Measurements from ENCODE around the gene RMDN3.

The RMDN3 gene

DNA sequence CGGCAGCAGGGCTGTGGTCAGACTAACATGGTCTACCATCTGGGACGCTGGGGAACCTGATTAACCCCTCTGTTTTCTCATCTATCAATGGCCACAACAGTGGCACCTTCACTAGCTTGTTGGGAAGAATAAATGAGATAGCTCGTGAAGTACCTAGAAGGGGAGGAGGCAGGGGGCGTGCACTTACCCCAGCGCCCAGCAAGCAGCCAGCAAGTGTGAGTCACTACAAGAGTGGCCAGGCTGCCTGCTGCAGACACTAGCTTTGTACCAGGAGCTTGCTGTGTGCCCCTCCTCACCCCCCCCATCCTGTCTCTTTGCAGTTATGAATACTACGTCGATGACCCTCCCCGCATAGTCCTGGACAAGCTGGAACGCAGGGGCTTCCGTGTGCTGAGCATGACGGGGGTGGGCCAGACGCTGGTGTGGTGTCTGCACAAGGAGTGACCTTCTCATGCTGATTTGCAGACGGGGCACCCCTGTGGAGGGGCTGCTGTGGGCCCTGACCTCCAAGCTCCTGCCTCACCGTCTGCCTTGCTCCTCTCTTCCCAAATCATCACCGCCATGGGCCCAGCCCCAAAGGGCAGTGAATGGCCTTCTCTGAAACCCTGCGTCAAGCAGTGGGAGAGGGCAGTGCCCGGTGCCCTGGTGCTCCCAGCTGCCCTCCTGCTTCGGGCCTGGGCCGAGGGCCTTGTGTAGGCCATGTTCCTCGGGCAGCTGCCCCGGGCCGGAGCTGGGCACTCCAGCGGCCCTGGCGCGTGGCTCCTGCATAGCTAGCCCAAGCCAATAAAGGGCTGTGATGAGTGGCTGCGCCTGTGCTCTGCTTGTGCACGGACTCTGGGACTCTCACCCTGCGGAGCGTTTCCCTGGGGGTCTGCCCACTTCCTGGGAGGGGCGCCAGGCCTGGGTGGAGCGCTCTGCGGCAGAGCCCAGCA lies 12.1 kb upstream of the RMDN3 start:
- Mint-ChIP-seq H3K9me3 (no peaks in the 10 kb centered on the region), H3K27ac (no peak overlapping the region), H3K36me3 (ENCODE audit: low read depth) (peaks cover 44% of the 10 kb centered on the region), H3K4me1 (ENCODE audit: low read depth) (peaks cover 62% of the 10 kb centered on the region), H3K27me3 (no peaks in the 10 kb centered on the region), H3K4me3 (no peak overlapping the region)
- DNase-seq = no peak

DNA sequence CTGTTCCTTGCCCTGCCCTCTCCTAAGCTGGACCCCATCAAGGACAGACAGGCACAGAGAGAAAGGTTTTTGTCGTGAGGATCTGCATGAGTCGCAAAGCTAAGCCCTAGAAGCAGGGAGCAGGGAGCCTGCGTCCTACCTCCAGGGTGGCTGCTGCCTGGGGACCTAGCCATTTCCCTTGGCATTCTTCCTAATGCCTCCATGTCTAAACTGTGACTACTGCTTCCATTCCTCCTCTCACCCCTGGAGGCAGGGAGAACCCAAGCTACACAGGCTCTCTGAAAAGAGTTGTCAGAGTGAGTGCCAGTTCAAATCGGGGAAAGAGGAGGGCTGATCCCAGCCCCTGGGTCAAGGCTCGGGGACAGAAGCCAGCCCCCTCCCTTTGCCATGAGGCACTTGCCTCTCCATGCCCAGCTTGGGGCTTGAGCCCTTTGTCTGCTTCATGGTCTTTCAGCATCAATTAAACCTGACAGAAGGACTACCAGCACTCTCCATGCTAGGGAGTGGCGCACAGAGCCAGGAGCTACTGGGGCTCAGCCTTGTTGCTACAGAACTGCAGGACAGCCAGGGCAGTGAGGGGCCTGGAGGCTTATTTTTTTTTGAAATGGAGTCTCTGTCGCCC lies 11.3 kb upstream of the RMDN3 start:
- peaks cover 36% of the 10 kb centered on the region for H3K36me3 Mint-ChIP-seq (ENCODE audit: low read depth)
- DNase-seq = no peak
- H3K4me1 Mint-ChIP-seq (ENCODE audit: low read depth) = peaks cover 62% of the 10 kb centered on the region
- no peak overlapping the region for H3K4me3 Mint-ChIP-seq
- no peaks in the 10 kb centered on the region for H3K27me3 Mint-ChIP-seq
- peak overlapping the region; percentile 26 for H3K27ac Mint-ChIP-seq
- no peaks in the 10 kb centered on the region for H3K9me3 Mint-ChIP-seq

DNA sequence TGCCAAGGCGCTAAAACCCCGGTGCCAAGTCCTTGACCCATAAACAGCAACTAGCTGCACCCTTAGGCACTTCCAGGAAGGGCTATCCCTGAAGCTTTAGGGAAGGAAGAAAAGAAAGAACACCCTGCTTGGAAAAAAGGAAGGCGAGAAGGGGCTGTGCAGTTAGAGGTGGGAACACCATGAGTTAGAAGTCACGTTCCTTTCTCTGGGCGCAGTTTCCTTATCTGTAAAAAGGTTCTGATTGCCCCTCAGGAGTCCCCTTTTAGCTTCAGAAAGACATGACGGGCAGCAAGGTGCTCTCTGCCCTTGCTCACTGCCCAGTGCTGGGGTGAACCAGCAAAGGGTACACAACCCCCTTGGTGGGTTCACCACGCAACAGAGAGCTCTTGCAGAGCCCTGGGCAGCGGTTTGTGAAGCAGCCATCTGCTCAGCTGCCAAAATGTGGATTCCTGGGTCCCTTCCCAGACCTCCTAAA lies 9.6 kb upstream of the RMDN3 start:
- Mint-ChIP-seq H3K9me3 (no peaks in the 10 kb centered on the region), H3K27ac (peak overlapping the region; percentile 90), H3K4me1 (ENCODE audit: low read depth) (peaks cover 52% of the 10 kb centered on the region), H3K36me3 (ENCODE audit: low read depth) (peaks cover 22% of the 10 kb centered on the region), H3K27me3 (no peaks in the 10 kb centered on the region), H3K4me3 (peak overlapping the region; percentile 83)
- peak; percentile 40 for DNase-seq

DNA sequence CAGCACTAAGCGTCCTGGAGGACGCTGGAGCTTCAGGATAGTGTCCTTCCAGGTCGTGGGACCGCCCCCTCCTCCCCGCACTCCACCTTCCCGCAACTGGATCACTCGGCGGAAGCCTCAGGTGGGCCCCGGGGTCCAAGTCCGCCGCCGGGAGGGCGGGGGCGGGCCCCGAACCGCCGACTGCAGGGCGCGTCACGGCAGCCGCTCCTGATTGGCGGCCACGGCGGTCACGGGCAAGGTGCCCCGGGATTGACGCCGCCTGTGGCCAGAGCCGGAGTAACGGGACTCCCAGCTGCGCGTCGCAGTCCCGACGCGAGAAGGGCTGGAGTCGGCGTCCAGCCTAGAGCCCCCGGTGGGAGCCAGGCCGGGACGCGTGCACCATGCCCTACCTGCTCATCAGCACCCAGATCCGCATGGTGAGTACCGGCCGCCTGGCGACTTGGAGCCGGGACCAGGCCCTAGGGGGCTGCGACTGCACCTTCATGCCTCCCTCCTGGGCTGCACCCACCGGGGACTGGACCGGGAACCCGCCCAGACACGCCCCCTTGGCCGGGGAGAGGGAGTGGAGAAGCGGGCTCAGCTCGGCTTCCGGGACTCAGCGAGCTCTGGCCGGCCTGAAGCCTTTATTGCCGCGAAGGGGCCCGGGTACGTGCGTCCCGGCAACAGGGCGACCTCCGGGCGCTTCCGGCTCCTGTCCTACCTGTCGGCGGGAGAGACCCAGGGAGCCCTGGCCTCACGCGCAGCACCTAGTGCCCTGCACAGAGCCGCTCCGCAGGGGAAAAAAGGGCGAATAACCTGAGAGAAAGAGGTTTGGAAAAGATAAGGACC lies 9.0 kb upstream of the RMDN3 start, which contains the start of gene GCHFR:
Gene GCHFR (plus strand): TSS at position 268 of the 828 bp plus-strand sequence. CDS start 113 bp downstream, at position 381.
- Mint-ChIP-seq H3K27ac (peak within 1 kb of the TSS; percentile 90), H3K9me3 (no peaks in the 10 kb centered on the region), H3K4me1 (ENCODE audit: low read depth) (peaks cover 46% of the 10 kb centered on the region), H3K27me3 (no peaks in the 10 kb centered on the region), H3K36me3 (ENCODE audit: low read depth) (peaks cover 18% of the 10 kb centered on the region), H3K4me3 (peak within 1 kb of the TSS; percentile 83)
- DNase-seq = peak; percentile 82

DNA sequence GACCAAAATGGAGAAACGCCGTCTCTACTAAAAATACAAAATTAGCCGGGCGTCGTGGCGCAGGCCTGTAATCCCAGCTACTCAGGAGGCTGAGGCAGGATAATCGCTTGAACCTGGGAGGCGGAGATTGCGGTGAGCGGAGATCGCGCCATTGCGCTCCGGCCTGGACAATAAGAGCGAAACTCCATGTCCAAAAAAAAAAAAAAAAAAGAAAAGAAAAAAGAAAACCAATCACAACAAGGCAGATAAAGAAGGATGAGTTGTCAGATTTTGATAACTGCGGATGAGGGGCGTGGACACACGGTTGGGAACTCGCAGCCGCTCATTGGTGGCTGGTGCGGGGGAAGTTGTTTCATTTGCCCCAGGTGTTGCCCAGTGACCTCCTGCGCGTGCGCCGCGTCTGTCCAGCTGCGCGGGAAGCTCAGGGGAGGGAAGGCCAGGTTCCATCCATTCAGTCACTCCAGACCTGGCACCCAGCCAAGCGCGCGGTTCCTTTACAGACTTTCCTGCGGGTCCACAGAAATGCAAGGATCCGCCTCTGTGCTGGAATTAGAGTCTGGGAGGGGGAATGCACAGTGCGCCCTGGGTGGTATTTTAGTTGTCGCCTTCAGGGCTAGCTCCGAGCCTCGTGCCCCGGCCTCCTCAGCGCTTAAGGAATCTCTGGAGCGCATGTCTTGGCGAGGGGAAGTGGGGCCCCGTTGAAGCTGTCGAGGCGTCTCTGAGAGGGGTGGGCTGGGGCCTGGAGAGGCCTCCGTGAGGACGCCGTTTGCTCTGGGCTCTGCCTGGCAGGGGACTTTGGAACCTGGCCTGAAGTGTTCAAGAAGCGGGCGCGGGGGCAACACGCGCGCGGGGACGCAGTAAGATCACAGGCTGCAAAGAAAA lies 8.1 kb upstream of the RMDN3 start:
- Mint-ChIP-seq H3K9me3 (no peaks in the 10 kb centered on the region), H3K4me3 (peak overlapping the region; percentile 83), H3K27me3 (no peaks in the 10 kb centered on the region), H3K4me1 (ENCODE audit: low read depth) (peaks cover 37% of the 10 kb centered on the region), H3K27ac (peak overlapping the region; percentile 90), H3K36me3 (ENCODE audit: low read depth) (peaks cover 11% of the 10 kb centered on the region)
- DNase-seq = no peak

DNA sequence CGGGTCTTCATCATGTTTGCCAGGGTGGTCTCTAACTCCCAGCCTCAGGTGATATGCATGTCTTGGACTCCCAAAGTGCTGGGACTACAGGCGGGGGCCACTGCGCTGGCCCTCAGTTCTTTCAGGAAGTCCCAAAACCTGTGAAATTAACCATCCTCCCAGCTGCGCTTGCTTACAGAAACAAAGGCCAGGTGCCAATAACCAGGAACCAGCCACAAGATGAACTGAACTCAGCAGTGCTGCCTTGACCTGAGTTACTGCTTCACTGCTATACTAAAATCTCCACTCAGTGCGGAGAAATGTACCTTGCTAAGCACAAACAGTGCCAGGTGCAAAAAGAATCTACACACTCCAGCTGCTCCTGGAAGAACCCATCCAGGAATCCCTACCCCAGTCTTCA lies 4.9 kb upstream of the RMDN3 start:
- Mint-ChIP-seq H3K27me3 (no peaks in the 10 kb centered on the region), H3K27ac (no peak overlapping the region), H3K4me3 (no peak overlapping the region), H3K4me1 (ENCODE audit: low read depth) (peaks cover 25% of the 10 kb centered on the region), H3K36me3 (ENCODE audit: low read depth) (peaks cover 4% of the 10 kb centered on the region), H3K9me3 (no peaks in the 10 kb centered on the region)
- DNase-seq = no peak

DNA sequence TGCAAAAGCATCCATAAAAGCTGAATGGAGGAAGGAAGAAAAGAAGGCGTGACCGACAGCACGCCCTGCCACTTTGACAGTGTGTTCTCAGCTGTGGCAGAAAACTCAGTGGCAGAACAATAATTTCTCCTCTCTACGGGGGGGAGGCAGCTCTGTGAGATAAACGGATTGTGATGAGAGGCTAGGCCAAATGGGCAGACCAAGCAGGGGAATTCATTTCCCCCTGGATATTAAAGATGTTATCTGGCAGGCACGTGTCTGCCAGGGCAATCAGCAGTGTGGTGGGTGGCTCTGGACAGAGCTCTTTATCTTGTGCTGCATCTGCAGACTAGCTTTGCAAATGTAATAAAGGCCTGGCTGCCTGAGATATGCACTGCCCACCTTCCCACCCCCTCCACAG lies 1.9 kb upstream of the RMDN3 start:
- no peak for DNase-seq
- no peaks in the 10 kb centered on the region for H3K27me3 Mint-ChIP-seq
- H3K4me3 Mint-ChIP-seq = no peak overlapping the region
- no peaks in the 10 kb centered on the region for H3K9me3 Mint-ChIP-seq
- no peak overlapping the region for H3K27ac Mint-ChIP-seq
- H3K4me1 Mint-ChIP-seq (ENCODE audit: low read depth) = peaks cover 27% of the 10 kb centered on the region
- peaks cover 33% of the 10 kb centered on the region for H3K36me3 Mint-ChIP-seq (ENCODE audit: low read depth)

DNA sequence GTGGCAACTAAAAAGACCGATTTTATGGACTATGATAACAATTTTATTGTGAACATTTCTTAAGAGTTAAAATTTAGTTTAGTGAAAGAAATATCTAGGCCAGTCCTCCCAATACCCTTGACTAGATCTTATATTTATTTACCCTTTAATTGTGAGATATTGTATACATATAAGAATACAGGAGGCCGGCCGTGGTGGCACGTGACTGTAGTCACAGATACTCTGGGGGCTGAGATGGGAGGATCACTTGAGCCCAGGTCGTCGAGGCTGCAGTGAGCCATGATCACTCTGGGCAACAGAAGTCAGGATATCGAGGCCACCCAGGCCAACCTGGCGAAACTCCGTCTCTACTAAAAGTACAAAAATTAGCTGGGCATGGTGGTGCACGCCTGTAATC lies 756 bp upstream of the RMDN3 start:
- peak overlapping the region; percentile 99 for H3K27ac Mint-ChIP-seq
- peaks cover 35% of the 10 kb centered on the region for H3K4me1 Mint-ChIP-seq (ENCODE audit: low read depth)
- H3K36me3 Mint-ChIP-seq (ENCODE audit: low read depth) = peaks cover 44% of the 10 kb centered on the region
- no peaks in the 10 kb centered on the region for H3K27me3 Mint-ChIP-seq
- DNase-seq = no peak
- H3K9me3 Mint-ChIP-seq = no peaks in the 10 kb centered on the region
- H3K4me3 Mint-ChIP-seq = peak overlapping the region; percentile 96

DNA sequence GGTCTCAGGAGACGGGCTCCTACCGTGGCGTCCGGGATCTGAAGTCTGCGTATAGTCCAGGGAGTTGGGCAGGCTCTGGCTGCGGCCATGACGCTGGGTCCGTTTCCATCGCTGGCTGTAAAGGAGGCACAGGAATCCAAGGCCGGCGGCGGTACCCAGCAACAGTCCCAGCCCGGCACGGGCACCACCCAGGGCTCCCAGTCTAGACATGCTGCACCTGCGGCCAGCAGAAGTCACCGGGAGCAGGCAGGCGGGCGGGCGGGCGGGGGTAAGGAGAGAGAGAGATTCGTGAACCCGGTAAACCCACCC lies 526 bp downstream of the RMDN3 start:
- peaks cover 35% of the 10 kb centered on the region for H3K4me1 Mint-ChIP-seq (ENCODE audit: low read depth)
- H3K4me3 Mint-ChIP-seq = peak overlapping the region; percentile 96
- H3K27me3 Mint-ChIP-seq = no peaks in the 10 kb centered on the region
- peak overlapping the region; percentile 99 for H3K27ac Mint-ChIP-seq
- DNase-seq = no peak
- peaks cover 56% of the 10 kb centered on the region for H3K36me3 Mint-ChIP-seq (ENCODE audit: low read depth)
- H3K9me3 Mint-ChIP-seq = no peaks in the 10 kb centered on the region

DNA sequence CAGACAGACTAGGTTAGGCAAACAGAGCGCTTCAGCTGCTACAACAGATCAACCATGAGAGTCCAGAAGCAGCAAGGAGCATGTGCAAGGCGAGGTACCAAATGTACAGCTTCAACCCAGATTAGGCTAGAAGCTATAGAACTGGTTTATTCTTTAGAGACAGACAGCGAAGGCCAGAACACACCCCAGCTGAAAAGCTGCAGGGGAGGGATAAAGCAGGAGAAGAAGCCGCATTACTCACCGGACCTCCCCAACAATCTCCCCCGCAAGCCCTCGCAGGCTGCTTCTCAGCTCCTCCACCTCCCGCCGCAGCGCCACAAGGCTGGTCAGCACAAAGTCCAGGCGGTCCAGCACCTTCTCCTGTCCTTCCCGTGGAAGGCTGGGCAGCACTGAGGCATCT lies 3.3 kb downstream of the RMDN3 start:
- H3K4me1 Mint-ChIP-seq (ENCODE audit: low read depth) = peaks cover 40% of the 10 kb centered on the region
- peak overlapping the region; percentile 59 for H3K27ac Mint-ChIP-seq
- H3K36me3 Mint-ChIP-seq (ENCODE audit: low read depth) = peaks cover 82% of the 10 kb centered on the region
- no peaks in the 10 kb centered on the region for H3K9me3 Mint-ChIP-seq
- no peak for DNase-seq
- no peaks in the 10 kb centered on the region for H3K27me3 Mint-ChIP-seq
- no peak overlapping the region for H3K4me3 Mint-ChIP-seq

DNA sequence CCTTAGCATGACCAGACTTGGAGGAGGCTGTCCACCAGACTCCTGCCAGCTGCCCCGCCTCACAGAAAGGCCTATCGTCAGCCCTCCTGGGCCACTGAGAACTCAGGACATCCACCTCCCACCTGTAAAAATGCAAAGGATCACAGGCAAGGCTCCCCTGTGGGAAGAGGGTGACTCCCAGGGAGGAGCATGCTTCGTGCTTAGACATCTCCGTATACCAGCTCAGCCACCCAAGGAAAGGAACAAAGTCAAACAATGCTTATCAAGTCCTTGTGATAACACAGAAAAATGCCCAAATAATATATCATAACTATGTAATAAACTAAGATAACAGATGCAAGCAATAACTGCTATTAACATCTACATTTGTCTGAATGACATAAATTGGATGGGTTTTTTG lies 4.2 kb downstream of the RMDN3 start:
- H3K27ac Mint-ChIP-seq = no peak overlapping the region
- peaks cover 89% of the 10 kb centered on the region for H3K36me3 Mint-ChIP-seq (ENCODE audit: low read depth)

DNA sequence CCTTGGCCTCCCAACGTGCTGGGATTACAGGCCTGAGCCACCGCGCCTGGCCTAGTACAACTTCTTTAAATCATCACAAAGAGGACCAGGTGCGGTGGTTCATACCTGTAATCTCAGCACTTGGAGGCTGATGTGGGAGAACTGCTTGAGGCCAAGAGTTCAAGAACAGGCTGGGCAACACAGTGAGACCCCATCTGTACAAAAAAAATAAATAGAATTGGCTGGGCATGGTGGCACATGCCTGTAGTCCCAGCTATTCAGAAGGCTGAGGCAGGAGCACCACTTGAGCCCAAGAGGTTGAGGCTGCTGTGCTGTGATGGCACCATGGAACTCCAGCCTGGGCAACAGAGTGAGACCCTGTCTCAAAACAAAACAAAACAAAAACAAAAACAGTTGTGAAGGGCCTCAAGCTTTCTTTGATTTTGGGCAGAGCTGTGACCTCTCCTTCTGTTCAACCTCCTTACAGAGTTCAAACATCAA lies 5.9 kb downstream of the RMDN3 start:
- H3K9me3 Mint-ChIP-seq = no peaks in the 10 kb centered on the region
- no peak for DNase-seq
- no peak overlapping the region for H3K4me3 Mint-ChIP-seq
- H3K36me3 Mint-ChIP-seq (ENCODE audit: low read depth) = peaks cover 92% of the 10 kb centered on the region
- H3K4me1 Mint-ChIP-seq (ENCODE audit: low read depth) = peaks cover 45% of the 10 kb centered on the region
- no peaks in the 10 kb centered on the region for H3K27me3 Mint-ChIP-seq
- H3K27ac Mint-ChIP-seq = no peak overlapping the region

More for the DNA sequence above, 4.2 kb downstream of the RMDN3 start:
- no peak for DNase-seq
- no peaks in the 10 kb centered on the region for H3K9me3 Mint-ChIP-seq
- H3K4me1 Mint-ChIP-seq (ENCODE audit: low read depth) = peaks cover 42% of the 10 kb centered on the region
- no peaks in the 10 kb centered on the region for H3K27me3 Mint-ChIP-seq
- H3K4me3 Mint-ChIP-seq = no peak overlapping the region

DNA sequence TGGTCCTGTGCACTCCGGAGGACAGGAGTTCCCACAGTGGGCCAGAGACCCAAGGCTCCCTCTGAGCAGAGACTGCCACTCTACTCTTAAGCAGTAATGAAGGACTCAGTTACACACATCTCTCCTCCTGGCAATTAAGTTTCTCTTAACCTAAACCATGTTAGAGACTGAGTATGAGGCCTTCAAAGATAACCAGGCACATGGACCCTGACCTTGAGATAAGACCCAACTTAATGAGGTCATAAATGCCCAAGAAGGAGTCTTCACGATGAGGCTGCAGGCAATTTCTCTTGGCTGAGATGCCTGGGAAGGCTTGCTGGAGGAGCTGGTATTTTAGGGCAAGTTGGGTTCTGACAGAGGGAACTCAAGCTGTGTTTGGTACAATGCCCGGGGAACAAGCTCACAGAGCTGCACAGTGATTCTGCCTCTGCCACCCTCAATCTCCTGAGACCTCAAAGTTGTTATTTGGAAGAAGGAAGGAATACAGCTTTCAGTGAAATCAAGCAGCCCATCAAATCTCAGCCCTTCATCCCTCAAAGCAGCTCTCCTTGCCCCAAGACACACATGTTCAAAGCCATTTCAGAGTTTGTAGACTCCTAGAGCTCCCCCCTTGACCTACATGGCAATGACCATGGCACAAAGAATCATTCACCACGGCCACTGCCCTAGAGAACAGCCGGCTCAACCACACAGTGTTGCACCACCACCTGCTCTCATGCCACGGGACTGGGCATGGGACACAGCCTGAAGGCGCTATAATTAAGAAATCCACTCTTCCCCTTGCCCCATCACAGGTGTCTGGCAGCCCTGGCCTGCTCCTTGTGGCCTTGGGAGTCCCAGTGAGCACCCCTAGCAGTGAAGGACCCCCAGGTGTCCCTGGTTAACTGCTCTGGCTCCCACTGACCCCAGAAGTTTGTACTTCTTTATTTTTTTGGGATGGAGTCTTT lies 7.1 kb downstream of the RMDN3 start:
- Mint-ChIP-seq H3K36me3 (ENCODE audit: low read depth) (peaks cover 92% of the 10 kb centered on the region), H3K4me3 (no peak overlapping the region), H3K9me3 (no peaks in the 10 kb centered on the region), H3K27ac (peak overlapping the region; percentile 76), H3K4me1 (ENCODE audit: low read depth) (peaks cover 45% of the 10 kb centered on the region), H3K27me3 (no peaks in the 10 kb centered on the region)
- DNase-seq = no peak
